HG03460 (cell line): ENCODE measurements around the gene SIRT5.
A peak's percentile ranks its signal among the peaks of the same experiment; 100 is the strongest.

Experiments
- ATAC-seq: cut with Tn5 transposase; IDR thresholded peaks from one replicate; pipeline ENCODE4 v1.9.1; 2021; ENCODE audit not compliant: unreplicated experiment

Gene SIRT5

DNA sequence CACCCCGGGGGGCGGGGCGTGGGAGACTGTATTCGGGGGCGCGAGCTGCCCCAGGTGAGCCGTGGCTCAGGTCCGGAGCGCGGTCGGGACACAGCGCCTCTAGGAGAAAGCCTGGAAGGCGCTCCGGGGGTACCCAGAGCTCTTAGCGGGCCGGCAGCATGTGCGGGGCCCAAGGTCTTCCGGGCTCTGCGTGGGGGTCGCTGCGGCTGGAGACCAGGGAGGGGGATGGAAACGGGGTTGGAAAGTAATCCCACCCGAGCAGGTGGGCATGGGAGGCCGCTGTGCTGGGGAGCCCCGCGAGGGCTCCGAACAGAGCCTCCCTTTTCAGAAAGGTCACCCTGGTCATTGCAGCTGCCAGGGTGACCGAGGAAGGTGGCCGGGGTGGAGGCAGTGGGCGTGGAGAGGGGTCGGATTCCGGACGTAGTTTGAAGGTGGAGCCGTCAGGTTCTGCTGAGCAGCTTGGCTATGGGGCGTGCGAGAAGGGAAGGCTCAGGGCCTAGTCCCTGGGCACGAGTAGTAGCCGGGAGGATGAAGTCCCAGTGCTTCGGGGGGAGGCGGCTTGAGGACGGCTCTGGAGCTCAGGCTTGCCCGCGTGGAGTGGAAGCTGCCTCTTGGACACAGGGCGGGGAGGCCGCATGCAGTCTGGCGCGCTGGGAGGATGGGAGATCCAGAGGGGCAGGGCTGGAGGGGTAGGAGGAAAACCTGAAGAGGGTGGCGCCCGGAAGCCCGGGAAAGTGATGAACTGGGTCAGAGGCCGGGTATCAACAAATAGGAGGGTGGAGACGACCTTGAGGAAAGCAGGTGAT lies at the start of gene SIRT5:
Gene SIRT5 (plus strand): TSS at position 31 of the 806 bp plus-strand sequence. CDS start 9,510 bp downstream, outside the sequence.
- ATAC-seq: peak; percentile 73

DNA sequence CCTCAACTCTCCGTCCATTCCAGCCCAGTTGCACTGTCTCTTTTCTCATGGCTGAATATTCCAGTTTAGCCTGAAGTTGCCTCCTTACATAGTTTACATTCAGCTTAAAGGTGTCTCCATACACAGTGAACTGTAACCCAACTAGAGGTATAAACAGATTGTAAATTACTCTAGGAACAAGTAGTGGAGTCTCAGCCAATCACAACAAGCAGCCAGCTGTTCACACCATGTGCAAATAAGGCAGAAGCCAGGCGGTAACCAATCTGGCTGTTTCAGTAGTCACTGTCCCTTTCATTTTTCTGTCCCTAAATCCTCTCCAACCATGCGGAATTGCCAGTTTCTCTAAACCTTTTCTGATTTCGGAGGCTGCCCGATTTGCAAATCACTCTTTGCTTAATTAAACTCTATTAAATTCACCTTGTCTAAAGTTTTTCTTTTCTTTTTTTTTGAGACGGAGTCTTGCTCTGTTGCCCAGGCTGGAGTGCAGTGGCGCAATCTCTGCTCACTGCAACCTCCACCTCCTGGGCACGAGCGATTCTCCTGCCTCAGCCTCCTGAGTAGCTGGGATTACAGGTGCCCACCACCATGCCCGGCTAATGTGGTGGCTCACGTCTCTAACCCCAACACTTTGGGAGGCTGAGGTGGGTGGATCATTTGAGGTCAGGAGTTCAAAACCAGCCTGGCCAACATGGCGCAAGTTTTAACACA lies 49.4 kb upstream of the SIRT5 start:
- no peak for ATAC-seq

DNA sequence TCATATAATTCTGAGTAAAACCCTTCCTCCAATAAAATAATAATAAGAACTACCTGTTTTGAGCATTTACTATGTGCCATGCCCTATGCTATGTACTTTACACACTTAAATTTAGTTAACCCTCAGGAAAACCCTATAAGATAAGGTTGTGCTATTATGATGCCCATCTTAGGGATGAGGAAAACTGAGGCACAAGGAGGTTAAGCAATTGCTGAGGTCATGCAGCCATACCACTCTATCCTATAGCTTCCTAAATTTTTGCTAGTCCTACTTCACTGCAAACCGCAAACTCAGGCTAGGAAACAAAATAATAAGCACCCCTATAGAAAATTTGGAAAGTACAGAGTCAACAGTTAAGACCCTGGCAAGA lies 48.1 kb upstream of the SIRT5 start:
- no peak for ATAC-seq

DNA sequence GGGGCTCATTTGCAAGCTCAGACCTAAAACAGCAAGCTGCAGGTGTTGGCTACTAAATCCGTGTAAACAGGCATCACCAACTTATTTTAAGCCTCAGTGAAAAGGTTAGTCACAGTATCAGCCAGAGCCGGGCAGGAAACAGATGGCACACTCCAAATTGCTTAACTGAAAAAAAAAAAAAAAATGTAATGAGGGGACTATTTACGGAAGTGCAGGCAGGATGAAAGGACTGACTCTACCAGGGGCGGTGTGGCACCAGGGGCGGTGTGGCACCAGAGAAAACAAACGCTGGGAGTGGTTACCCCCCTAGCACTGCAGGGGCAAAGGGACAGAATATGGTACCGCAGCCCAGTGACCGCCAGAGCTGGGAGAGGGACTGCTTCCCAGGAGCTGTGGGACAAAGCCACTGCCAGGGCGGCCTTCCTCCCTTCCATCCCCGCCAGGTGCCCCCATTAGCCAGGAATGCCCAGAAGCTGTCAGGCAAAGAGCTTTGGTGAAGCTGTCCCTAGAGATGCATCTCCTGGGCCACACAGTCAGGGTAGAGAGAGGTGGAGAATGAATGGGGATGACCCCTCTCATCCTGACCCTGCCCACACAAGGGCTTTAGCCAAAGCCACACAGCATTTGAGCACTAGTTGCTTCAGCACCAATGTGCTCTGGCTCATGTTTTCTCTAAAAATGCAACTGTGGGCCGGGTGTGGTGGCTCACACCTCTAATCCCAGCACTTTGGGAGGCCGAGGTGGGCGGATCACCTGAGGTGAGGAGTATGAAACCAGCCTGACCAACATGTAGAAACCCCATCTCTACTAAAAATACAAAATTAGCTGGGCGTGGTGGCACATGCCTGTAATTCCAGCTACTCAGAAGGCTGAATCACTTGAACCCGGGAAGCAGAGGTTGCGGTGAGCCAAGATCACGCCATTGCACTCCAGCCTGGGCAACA lies 47.4 kb upstream of the SIRT5 start:
- ATAC-seq: peak; percentile 76

DNA sequence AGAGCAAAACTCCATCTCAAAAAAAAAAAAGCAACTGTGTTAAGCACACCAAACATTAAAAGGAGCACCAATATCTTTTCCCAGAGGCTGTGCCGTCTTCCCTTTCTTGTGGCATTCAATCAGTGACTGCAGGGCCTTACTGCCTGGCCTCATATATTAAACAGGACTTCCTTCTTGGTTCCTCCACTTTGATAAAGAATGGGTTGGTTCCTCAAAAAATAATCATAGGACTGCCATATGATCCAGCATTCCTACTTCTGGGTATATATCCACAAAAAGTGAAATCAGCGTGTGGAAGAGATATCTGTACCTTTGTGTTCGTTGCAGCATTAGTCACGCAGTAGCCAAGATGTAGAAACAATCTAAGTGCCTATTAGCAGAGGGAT lies 46.7 kb upstream of the SIRT5 start:
- ATAC-seq: no peak

GRCh38 chr6:13528232-13528631 lies 46.2 kb upstream of the SIRT5 start:
- no peak for ATAC-seq

DNA sequence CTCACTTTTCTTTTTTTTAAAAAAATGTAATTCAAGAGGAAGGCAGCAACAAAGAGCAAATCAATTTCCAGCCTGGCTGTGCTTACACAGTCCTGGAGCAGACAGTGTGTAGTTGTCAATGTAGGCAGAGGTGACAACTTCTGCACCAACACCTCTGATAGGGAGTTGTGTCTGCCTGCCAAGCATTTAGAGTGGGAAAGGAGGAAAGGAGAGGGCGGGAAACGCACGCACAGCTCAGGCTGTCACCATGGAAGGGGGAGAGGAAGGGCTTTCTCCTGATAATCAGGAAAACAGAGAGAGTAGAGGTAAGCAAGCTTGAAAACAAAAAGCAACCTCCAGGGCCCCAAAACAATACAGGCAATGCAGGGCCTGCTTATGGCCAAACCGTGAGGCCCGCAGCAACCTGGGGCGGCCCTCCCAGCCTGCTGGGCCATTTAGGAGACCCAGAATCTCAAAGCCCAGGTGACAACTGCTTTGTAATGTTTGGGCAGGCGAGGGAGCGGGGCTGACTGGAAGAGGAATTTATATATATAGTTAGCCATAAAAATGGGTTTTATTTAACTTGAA lies 45.5 kb upstream of the SIRT5 start:
- no peak for ATAC-seq

GRCh38 chr6:13531956-13532355 lies 42.4 kb upstream of the SIRT5 start:
- no peak for ATAC-seq

- no peak for ATAC-seq
These were observed 39.9 kb upstream of the SIRT5 start for GRCh38 chr6:13534536-13534935.

DNA sequence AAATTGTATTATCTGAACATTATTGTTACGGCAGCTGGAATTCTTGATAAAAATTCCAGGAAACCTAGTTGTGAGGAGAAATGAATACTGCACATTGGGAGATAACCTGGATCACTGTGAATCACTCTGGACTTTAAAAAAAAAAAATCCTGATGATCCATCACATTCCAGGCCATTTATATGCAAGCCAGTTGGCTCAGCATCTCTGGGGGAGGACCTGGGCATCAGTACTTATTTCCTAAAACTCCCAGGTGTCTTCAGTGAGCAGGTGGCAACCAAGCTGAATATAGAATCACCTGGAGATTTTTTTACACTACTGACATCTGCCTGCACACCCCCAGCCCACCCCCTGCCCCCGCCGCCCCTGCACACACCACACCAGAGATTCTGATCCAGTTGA lies 39.1 kb upstream of the SIRT5 start:
- ATAC-seq: no peak

DNA sequence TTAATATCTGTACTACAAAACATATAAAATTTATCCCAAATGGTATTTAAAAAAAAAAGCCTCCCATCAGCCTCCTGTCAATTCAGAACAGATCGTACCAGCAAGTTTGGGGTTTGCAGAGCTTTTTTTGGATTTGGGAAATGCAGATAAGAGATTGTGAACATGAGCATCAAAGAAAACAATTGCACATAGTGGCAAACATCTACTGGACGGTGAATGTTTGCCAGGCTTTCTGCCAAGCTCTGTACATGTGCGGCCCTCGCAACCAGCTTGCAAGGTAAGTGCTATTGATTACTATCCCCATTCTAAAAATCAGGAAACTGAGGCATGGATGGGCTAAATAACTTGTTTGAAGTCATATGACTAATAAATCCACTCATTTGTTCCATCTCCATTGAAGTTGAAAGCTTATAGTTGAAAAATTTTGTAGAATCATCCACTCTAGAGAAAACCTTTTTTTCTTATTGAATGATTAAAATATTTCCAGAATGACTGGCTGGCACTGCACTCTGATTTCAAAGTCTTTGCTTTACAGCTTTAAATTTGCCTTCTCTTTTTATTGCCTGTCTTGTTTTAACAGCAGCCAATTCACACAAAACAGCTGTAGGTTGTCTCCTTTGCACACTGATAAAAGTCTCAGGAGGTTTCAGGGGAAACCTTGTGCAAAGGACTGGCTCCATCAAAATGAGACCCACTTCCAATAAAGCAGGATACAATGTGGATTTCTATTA lies 37.4 kb upstream of the SIRT5 start:
- no peak for ATAC-seq

DNA sequence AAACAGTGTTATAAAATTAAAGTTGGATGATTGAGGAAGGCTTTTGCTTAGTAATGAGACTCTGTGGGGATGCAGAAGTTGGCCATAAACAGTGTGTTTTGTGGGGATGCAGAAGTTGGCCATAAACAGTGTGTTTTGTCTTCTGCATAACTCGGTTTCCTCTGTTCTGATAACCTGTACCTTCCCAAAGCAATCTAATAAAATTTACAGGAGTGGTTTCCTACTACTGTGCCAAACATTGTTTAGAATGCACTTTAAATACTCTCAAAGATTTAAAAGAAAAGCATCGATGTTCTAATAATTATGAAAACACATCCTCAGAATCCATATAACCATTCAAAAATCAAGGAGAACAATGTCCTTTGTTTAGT lies 36.9 kb upstream of the SIRT5 start:
- ATAC-seq: no peak

DNA sequence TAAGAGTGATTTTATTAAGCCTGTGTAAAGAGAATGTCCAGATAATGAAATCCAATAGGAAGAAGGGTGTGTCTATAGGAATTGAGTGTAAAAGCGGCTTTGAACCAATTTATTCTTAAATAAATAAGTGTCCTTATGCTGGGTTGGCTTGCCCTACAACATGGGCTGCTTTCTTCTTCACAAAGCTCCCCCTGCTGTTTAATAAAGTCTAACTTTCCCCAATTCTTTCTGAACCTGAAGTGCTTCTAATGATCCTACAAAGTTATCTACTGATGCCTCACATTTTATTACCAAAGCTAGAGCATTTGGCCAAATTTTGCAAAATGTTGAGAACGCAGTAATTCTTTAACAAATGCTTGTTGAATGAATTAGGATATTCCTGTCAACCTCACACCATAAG lies 36.3 kb upstream of the SIRT5 start:
- ATAC-seq: no peak

GRCh38 chr6:13538600-13538999 lies 35.8 kb upstream of the SIRT5 start:
- ATAC-seq: no peak

GRCh38 chr6:13539572-13539971 lies 34.8 kb upstream of the SIRT5 start:
- ATAC-seq: no peak

DNA sequence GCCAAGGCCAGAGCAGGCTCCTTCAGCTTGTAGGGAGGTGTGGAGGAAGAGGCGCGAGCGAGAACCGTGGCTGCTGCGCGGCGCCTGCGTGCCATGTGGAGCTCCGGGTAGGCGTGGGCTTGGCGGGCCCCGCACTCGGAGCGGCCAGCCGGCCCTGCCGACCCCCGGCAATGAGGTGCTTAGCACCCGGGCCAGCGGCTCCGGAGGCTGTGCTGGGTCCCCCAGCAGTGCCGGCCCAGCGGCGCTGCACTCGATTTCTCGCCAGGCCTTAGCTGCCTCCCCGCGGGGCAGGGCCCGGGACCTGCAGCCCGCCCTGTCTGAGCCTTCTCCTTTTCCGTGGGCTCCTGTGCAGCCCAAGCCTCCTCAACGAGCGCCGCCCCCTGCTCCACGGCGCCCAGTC lies 32.9 kb upstream of the SIRT5 start:
- no peak for ATAC-seq

- no peak for ATAC-seq
These were observed 29.8 kb upstream of the SIRT5 start for GRCh38 chr6:13544454-13545186.

DNA sequence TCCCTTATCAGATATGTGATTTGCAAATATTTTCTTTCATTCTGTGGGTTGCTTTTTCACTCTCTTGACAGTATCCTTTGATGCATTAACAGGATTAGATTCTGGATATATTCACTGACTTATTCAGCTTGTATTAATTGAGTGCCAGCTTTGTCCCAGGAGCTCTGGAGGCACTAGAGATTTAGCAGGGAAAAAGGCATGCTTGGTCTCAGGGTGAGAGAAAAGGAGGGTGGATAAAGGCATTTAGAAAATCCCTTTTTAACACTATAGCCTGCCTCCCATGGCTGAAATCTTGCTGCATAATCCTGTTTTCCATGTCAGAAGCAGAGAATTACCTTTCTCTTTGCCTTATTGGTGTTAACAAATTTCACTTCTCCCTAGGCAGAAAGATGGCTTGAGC lies 28.5 kb upstream of the SIRT5 start:
- no peak for ATAC-seq

- no peak for ATAC-seq
These were observed 25.7 kb upstream of the SIRT5 start for GRCh38 chr6:13548500-13549210.
